K562 (cell line): Measurements from ENCODE around the gene ITGAL. TPM values are rescaled to one million over a fixed set of nuclear protein-coding genes. Genes with fewer than 3 reads are reported as not detected.

ENCODE experiments used
- BRD4 ChIP-seq: fragments of 200-600 bp; sonication (generic); IDR thresholded peaks from 2 replicates; pipeline ENCODE4 v1.6.1; 2017; ENCODE audit warnings: inconsistent platforms
- CBFB ChIP-seq: sonication (generic); formaldehyde crosslinking; IDR thresholded peaks from 2 replicates; pipeline ENCODE4 v1.4.0; 2020; ENCODE audit warnings: mild to moderate bottlenecking, missing genetic modification reagents
- CBX5 ChIP-seq: IDR thresholded peaks from 2 replicates; pipeline ENCODE4 v1.6.1; 2014; ENCODE audit warnings: low read depth, borderline replicate concordance
- CHD4 ChIP-seq: fragments of 200-600 bp; sonication (generic); IDR thresholded peaks from 3 replicates; pipeline ENCODE4 v1.6.1; 2012; ENCODE audit warnings: low read depth, mild to moderate bottlenecking, mixed read lengths, low read length, inconsistent platforms; ENCODE audit not compliant: insufficient read depth, insufficient replicate concordance, poor library complexity, severe bottlenecking
- FUS ChIP-seq: fragments of 200-400 bp; formaldehyde crosslinking; optimal IDR thresholded peaks from 2 replicates; pipeline ENCODE3; 2017; ENCODE audit warnings: low read depth, low read length
- HES1 ChIP-seq: fragments of 450-650 bp; IDR thresholded peaks from 2 replicates; pipeline ENCODE4 v1.6.1; 2016; ENCODE audit warnings: low read depth, mild to moderate bottlenecking, moderate library complexity
- MCM7 ChIP-seq, 2 experiments: fragments of 450-650 bp; IDR thresholded peaks; 2 replicates each; pipeline ENCODE4 v1.6.1; 2016 to 2018
- MEF2D ChIP-seq: conservative IDR thresholded peaks from 2 replicates; pipeline ENCODE4 v1.6.1; 2016; ENCODE audit warnings: low read depth, missing genetic modification characterization, missing compliant biosample characterization
- NFE2L1 ChIP-seq: fragments of 450-650 bp; IDR thresholded peaks from 2 replicates; pipeline ENCODE4 v1.6.1; 2016; ENCODE audit warnings: missing genetic modification characterization, low read depth, mild to moderate bottlenecking, missing compliant biosample characterization, moderate library complexity, borderline replicate concordance
- NR2C2 ChIP-seq, 2 experiments: fragments of 200-800 bp in 1 of 2; sonication (Bioruptor generic) in 1 of 2; sonication (generic) in 1 of 2; formaldehyde crosslinking in 1 of 2; IDR thresholded peaks; 2 replicates each; pipeline versions ENCODE4 v1.6.1 to v1.8.0; 2016 to 2022; ENCODE audit warnings: mild to moderate bottlenecking in 1 of 2, missing compliant biosample characterization in 1 of 2, missing genetic modification characterization in 1 of 2, missing genetic modification reagents in 1 of 2
- NR3C1 ChIP-seq: sonication (generic); formaldehyde crosslinking; IDR thresholded peaks from 2 replicates; pipeline ENCODE4 v1.8.1; 2022; ENCODE audit warnings: missing genetic modification reagents
- PHF8 ChIP-seq: fragments of 200-600 bp; sonication (generic); IDR thresholded peaks from 2 replicates; pipeline ENCODE4 v1.6.1; 2012; ENCODE audit warnings: mixed run types, mild to moderate bottlenecking, inconsistent platforms, low read length, moderate library complexity, borderline replicate concordance
- POLR2H ChIP-seq: IDR thresholded peaks from 2 replicates; pipeline ENCODE4 v1.6.1; 2016; ENCODE audit warnings: missing genetic modification characterization, low read depth, mild to moderate bottlenecking, control low read depth, missing compliant biosample characterization, moderate library complexity
- RNF219 ChIP-seq: fragments of 250-450 bp; sonication (Bioruptor Pico); IDR thresholded peaks from 2 replicates; pipeline ENCODE4 v1.5.0; 2022; ENCODE audit warnings: mild to moderate bottlenecking
- SMAD1 ChIP-seq: fragments of 150-350 bp; IDR thresholded peaks from 2 replicates; pipeline ENCODE4 v1.6.1; 2014; ENCODE audit warnings: low read length, low read depth; ENCODE audit not compliant: partially characterized antibody
- TCF3 ChIP-seq: sonication (generic); formaldehyde crosslinking; IDR thresholded peaks from 2 replicates; pipeline ENCODE4 v1.4.0; 2020; ENCODE audit warnings: mild to moderate bottlenecking, missing genetic modification reagents
- ZBTB7A ChIP-seq: IDR thresholded peaks from 2 replicates; pipeline ENCODE4 v1.6.1; 2011; ENCODE audit warnings: low read depth, mild to moderate bottlenecking, low read length, moderate library complexity, borderline replicate concordance; ENCODE audit not compliant: control insufficient read depth
- ZKSCAN3 ChIP-seq: fragments of 250-450 bp; sonication (Bioruptor Pico); IDR thresholded peaks from 2 replicates; pipeline ENCODE4 v1.4.0; 2020
- ZNF408 ChIP-seq: fragments of 250-450 bp; sonication (Bioruptor Pico); IDR thresholded peaks from 2 replicates; pipeline ENCODE4 v1.4.0; 2020; ENCODE audit warnings: low read depth, mild to moderate bottlenecking, moderate library complexity
- ZNF780A ChIP-seq: fragments of 250-450 bp; sonication (Bioruptor Pico); IDR thresholded peaks from 2 replicates; pipeline ENCODE4 v1.5.0; 2021; ENCODE audit warnings: mild to moderate bottlenecking
- polyA plus RNA-seq, 8 experiments: library from polyadenylated mRNA; depleted of rRNA in 4 of 8; stranded (reverse) in 5 of 8; unstranded in 3 of 8; fragments of >200 nt; fragmentation: Nextera tagmentation in 2 of 8; fragmentation: Illumina TruSeq in 1 of 8; extraction: Ambion mirVana in 2 of 8; extraction: Trizol in 1 of 8; gene quantifications; 2 replicates each; pipeline versions ENCODE4 v1.2.1 to v1.2.3, GENCODE V29; 2011 to 2014; ENCODE audit warnings: inconsistent platforms in 1 of 8, missing spikeins in 1 of 8
- total RNA-seq, 7 experiments: library from RNA; depleted of rRNA in 6 of 7; stranded (reverse); fragments of >200 nt in 6 of 7; fragmentation: Illumina TruSeq in 2 of 7; extraction: Trizol in 2 of 7; gene quantifications; 2 replicates each; pipeline versions ENCODE4 v1.2.1 to v1.2.3, GENCODE V29; 2011 to 2021; ENCODE audit warnings: low replicate concordance in 1 of 7
- TF ChIP-seq, protein P1 (sequence below): fragments of 450-650 bp; formaldehyde crosslinking; IDR thresholded peaks from 2 replicates; pipeline ENCODE4 v1.4.0; 2020; ENCODE audit warnings: mild to moderate bottlenecking
- TF ChIP-seq, protein P2 (sequence below): fragments of 200-400 bp; formaldehyde crosslinking; IDR thresholded peaks from 2 replicates; pipeline ENCODE4 v1.6.1; 2017; ENCODE audit warnings: mild to moderate bottlenecking, low read depth, low read length, moderate library complexity

ITGAL gene
- total and polyA plus RNA-seq, 9 of the 15 experiments (the other 6 are each of a cell fraction or from before 2014, with no cell fraction given): 0.01 to 0.53 TPM; not detected in 7

- TF ChIP-seq SMAD1 (peak; percentile 33), MCM7 (IDR thresholded peaks at IDR 0.05) (no peak), BRD4 (0 out of 2 replicates have a peak, but pooled peaks have one; percentile 50), CBX5 (no peak), CHD4 (no peak), CBFB (CRISPR knock-in tag) (no peak), FUS (no peak), ZBTB7A (peak; percentile 62; the same call in 1 of the 2 replicates), ZNF408 (no peak), MEF2D (tag) (no peak), ZKSCAN3 (CRISPR knock-in tag) (no peak), POLR2H (tag) (peak; percentile 90), TCF3 (CRISPR knock-in tag) (peak; percentile 37), NR2C2 (CRISPR knock-in tag; IDR thresholded peaks at IDR 0.05) (peak; percentile 95), NR2C2 (tag; IDR thresholded peaks at IDR 0.05) (peak; percentile 100), ZNF780A (CRISPR knock-in tag) (no peak), NR3C1 (no peak), PHF8 (peak; percentile 59; the same call in 1 of the 2 replicates), NFE2L1 (tag) (no peak), RNF219 (CRISPR knock-in tag) (no peak), HES1 (no peak)
- TF ChIP-seq, protein P1, sequence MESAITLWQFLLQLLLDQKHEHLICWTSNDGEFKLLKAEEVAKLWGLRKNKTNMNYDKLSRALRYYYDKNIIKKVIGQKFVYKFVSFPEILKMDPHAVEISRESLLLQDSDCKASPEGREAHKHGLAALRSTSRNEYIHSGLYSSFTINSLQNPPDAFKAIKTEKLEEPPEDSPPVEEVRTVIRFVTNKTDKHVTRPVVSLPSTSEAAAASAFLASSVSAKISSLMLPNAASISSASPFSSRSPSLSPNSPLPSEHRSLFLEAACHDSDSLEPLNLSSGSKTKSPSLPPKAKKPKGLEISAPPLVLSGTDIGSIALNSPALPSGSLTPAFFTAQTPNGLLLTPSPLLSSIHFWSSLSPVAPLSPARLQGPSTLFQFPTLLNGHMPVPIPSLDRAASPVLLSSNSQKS (CRISPR knock-in tag): no peak
- TF ChIP-seq, protein P2, sequence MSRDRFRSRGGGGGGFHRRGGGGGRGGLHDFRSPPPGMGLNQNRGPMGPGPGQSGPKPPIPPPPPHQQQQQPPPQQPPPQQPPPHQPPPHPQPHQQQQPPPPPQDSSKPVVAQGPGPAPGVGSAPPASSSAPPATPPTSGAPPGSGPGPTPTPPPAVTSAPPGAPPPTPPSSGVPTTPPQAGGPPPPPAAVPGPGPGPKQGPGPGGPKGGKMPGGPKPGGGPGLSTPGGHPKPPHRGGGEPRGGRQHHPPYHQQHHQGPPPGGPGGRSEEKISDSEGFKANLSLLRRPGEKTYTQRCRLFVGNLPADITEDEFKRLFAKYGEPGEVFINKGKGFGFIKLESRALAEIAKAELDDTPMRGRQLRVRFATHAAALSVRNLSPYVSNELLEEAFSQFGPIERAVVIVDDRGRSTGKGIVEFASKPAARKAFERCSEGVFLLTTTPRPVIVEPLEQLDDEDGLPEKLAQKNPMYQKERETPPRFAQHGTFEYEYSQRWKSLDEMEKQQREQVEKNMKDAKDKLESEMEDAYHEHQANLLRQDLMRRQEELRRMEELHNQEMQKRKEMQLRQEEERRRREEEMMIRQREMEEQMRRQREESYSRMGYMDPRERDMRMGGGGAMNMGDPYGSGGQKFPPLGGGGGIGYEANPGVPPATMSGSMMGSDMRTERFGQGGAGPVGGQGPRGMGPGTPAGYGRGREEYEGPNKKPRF: no peak
These were observed 85.6 kb downstream of the ITGAL start, which contains the start of gene ZNF764 (continued) for GRCh38 chr16:30557957-30558788.
